Esophagus muscularis mucosa (tissue), 4 donors: ENCODE data around the gene ARMC12.
A peak's percentile ranks its signal among the peaks of the same experiment; 100 is the strongest.

ENCODE experiments used
- EP300 ChIP-seq: sonication (generic); formaldehyde crosslinking; IDR thresholded peaks from one replicate; pipeline ENCODE4 v1.6.1; 2017; ENCODE audit warnings: antibody characterized with exemption
- POLR2A ChIP-seq: fragments of 450-650 bp; IDR thresholded peaks from one replicate; pipeline ENCODE4 v1.6.1; 2017; ENCODE audit warnings: antibody characterized with exemption, moderate library complexity, mild to moderate bottlenecking, low read depth
- TF ChIP-seq, protein P1 (sequence below), 3 experiments: fragments of 200-600 bp in 2 of 3; fragments of 450-650 bp in 1 of 3; sonication (generic) in 2 of 3; IDR thresholded peaks; one replicate each; pipeline ENCODE4 v1.5.1; 2017 to 2019; ENCODE audit warnings: antibody characterized with exemption in 3 of 3, mild to moderate bottlenecking in 2 of 3, moderate library complexity in 1 of 3

DNA sequence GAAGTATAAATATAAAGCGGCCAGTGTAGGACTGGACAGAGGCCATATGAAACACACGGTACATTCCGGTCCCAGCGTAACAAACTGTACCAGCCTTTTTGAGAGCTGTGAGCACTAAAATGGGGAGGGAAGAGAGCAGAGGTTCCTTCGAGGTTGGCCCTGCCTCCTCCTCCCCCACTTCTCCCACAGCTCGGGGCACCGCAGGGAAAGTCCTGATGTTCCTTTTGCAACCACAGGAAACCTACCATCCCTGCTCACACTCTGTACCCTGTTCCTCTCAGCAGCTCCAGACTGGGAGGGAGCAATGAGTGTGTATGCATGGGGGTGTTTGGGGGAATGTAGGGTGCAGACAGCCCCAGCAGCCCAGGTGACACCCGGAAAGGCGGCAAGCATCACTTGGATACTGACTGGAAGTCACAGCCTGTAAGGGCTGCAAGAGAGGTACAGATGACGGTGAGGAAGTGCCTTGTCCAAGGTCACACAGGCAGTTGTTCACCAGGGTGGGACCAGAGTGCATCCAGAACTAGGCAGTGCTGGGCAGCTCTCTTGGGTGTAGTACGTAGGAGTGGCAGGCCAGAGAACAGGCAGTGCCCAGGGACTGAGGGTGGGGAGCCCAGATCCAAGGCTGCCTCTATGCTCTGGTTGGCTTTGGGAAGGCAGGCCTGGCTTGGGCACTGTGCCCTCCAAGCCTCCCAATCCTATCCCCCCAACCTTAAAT lies 11.0 kb upstream of the ARMC12 start:
- TF ChIP-seq POLR2A (peak; percentile 26), EP300 (peak; percentile 99)
- TF ChIP-seq, protein P1, sequence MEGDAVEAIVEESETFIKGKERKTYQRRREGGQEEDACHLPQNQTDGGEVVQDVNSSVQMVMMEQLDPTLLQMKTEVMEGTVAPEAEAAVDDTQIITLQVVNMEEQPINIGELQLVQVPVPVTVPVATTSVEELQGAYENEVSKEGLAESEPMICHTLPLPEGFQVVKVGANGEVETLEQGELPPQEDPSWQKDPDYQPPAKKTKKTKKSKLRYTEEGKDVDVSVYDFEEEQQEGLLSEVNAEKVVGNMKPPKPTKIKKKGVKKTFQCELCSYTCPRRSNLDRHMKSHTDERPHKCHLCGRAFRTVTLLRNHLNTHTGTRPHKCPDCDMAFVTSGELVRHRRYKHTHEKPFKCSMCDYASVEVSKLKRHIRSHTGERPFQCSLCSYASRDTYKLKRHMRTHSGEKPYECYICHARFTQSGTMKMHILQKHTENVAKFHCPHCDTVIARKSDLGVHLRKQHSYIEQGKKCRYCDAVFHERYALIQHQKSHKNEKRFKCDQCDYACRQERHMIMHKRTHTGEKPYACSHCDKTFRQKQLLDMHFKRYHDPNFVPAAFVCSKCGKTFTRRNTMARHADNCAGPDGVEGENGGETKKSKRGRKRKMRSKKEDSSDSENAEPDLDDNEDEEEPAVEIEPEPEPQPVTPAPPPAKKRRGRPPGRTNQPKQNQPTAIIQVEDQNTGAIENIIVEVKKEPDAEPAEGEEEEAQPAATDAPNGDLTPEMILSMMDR (IDR thresholded peaks at IDR 0.05) = no peak
